Measurements from ENCODE around the gene XPR1.

The XPR1 gene

GRCh38 chr1:180928331-180929230, 296.8 kb downstream of the XPR1 start:
- no peak overlapping the region for H3K4me3 ChIP-seq (replicated peaks; ENCODE audit: low read depth, low read length)
- DNase-seq (ENCODE audit: extremely low read depth, insufficient read length) = no peak
- no peaks in the 10 kb centered on the region for H3K36me3 ChIP-seq (ENCODE audit: control insufficient read depth, insufficient read depth, low read length)
- TF ChIP-seq, protein P1, sequence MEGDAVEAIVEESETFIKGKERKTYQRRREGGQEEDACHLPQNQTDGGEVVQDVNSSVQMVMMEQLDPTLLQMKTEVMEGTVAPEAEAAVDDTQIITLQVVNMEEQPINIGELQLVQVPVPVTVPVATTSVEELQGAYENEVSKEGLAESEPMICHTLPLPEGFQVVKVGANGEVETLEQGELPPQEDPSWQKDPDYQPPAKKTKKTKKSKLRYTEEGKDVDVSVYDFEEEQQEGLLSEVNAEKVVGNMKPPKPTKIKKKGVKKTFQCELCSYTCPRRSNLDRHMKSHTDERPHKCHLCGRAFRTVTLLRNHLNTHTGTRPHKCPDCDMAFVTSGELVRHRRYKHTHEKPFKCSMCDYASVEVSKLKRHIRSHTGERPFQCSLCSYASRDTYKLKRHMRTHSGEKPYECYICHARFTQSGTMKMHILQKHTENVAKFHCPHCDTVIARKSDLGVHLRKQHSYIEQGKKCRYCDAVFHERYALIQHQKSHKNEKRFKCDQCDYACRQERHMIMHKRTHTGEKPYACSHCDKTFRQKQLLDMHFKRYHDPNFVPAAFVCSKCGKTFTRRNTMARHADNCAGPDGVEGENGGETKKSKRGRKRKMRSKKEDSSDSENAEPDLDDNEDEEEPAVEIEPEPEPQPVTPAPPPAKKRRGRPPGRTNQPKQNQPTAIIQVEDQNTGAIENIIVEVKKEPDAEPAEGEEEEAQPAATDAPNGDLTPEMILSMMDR (IDR thresholded peaks at IDR 0.05; ENCODE audit: insufficient read depth, low read length, poor library complexity, severe bottlenecking) = no peak
- no peaks in the 10 kb centered on the region; the same call in 1 of the 2 replicates for H3K27me3 ChIP-seq (replicated peaks; ENCODE audit: control insufficient read depth, insufficient read depth, low read length)

- DNase-seq (ENCODE audit: extremely low read depth, insufficient read length) = no peak
- Histone ChIP-seq H3K36me3 (ENCODE audit: control insufficient read depth, insufficient read depth, low read length) (no peaks in the 10 kb centered on the region), H3K27me3 (replicated peaks; ENCODE audit: control insufficient read depth, insufficient read depth, low read length) (no peaks in the 10 kb centered on the region; the same call in 1 of the 2 replicates), H3K4me3 (replicated peaks; ENCODE audit: low read depth, low read length) (no peak overlapping the region)
- TF ChIP-seq, protein P1 (IDR thresholded peaks at IDR 0.05; ENCODE audit: insufficient read depth, low read length, poor library complexity, severe bottlenecking) = no peak
Measured at GRCh38 chr1:180929389-180929788, 297.6 kb downstream of the XPR1 start.

DNA sequence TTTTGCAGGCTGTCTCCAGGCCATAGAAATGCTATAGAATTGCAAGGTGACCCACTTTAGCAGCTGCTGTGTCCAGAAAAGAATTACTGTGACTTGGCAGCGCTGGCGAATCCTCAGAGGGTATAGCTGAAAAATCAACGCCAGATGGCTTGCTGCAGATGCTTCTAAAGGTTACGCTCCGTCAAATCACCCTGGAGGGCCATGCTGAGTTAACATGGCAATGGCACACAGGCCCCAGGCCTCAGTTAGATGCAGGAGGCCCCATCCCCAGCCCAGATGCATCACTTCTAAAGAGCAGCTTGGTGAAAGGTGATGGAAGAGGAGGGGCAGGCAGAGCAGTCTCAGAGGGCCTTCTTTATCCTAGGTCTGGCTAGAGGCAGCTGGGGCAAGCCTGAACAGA, 298.9 kb downstream of the XPR1 start:
- no peak for DNase-seq (ENCODE audit: extremely low read depth, insufficient read length)
- no peaks in the 10 kb centered on the region for H3K36me3 ChIP-seq (ENCODE audit: control insufficient read depth, insufficient read depth, low read length)
- no peaks in the 10 kb centered on the region; the same call in 1 of the 2 replicates for H3K27me3 ChIP-seq (replicated peaks; ENCODE audit: control insufficient read depth, insufficient read depth, low read length)
- TF ChIP-seq, protein P1 (IDR thresholded peaks at IDR 0.05; ENCODE audit: insufficient read depth, low read length, poor library complexity, severe bottlenecking) = no peak
- H3K4me3 ChIP-seq (replicated peaks; ENCODE audit: low read depth, low read length) = no peak overlapping the region

- H3K36me3 ChIP-seq (ENCODE audit: control insufficient read depth, insufficient read depth, low read length) = no peaks in the 10 kb centered on the region
- H3K27me3 ChIP-seq (replicated peaks; ENCODE audit: control insufficient read depth, insufficient read depth, low read length) = no peaks in the 10 kb centered on the region; the same call in 1 of the 2 replicates
- H3K4me3 ChIP-seq (replicated peaks; ENCODE audit: low read depth, low read length) = no peak overlapping the region
Measured at GRCh38 chr1:180931529-180931928, 299.7 kb downstream of the XPR1 start.

DNA sequence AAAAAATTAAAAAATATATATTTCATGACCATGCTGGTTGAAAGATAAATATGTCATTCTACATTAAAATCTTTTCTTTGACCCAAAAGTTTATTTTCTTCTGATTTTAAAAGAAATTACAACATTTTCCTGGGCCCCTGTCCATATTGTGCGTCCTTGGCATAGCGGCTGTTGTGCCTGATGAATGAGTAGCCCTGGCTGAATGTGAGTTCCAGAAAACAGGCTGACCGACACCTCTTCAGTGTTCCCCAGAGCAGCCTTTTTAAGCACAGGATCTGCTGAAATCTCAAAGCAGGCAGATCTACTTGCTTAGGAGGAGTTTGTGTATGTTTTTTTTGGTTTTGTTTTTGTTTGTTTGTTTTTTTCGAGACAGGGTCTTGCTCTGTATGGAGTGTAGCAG, 300.6 kb downstream of the XPR1 start:
- Histone ChIP-seq H3K36me3 (ENCODE audit: control insufficient read depth, insufficient read depth, low read length) (no peaks in the 10 kb centered on the region), H3K27me3 (replicated peaks; ENCODE audit: control insufficient read depth, insufficient read depth, low read length) (no peaks in the 10 kb centered on the region; the same call in 1 of the 2 replicates), H3K4me3 (replicated peaks; ENCODE audit: low read depth, low read length) (no peak overlapping the region)
- no peak for DNase-seq (ENCODE audit: extremely low read depth, insufficient read length)
- TF ChIP-seq, protein P1 (IDR thresholded peaks at IDR 0.05; ENCODE audit: insufficient read depth, low read length, poor library complexity, severe bottlenecking) = no peak

More at GRCh38 chr1:180931529-180931928, 299.7 kb downstream of the XPR1 start:
- DNase-seq (ENCODE audit: extremely low read depth, insufficient read length) = no peak
- TF ChIP-seq, protein P1 (IDR thresholded peaks at IDR 0.05; ENCODE audit: insufficient read depth, low read length, poor library complexity, severe bottlenecking) = no peak
